NCI-H2227 (cell line): ENCODE measurements around the gene F5.

Source experiments
- DNase-seq: peaks from one replicate; lab custom pipeline; 2025; ENCODE audit not compliant: unreplicated experiment; lab: John Stamatoyannopoulos, UW

The F5 gene

DNA sequence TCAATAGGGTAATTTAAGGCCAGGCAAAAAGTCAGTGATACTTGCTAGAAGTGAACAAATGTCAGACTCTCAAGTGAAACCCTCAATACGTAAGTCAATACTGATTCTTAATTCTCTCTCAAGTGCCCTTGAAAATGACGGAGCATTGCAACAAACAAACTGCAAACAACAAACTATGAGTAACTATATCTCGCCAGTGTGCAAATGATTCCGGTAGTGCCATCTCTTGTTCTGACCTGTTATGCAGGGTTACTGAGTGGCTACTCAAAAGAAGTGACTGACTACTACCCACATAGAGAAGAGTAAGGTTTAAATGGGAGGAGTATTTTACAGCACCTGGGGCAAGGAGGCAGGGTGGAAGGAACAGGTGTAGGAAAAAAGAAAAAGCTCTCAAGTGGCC, 102.2 kb downstream of the F5 start:
- DNase-seq: no peak

GRCh38 chr1:169483500-169483966, 102.7 kb downstream of the F5 start:
- no peak for DNase-seq

DNA sequence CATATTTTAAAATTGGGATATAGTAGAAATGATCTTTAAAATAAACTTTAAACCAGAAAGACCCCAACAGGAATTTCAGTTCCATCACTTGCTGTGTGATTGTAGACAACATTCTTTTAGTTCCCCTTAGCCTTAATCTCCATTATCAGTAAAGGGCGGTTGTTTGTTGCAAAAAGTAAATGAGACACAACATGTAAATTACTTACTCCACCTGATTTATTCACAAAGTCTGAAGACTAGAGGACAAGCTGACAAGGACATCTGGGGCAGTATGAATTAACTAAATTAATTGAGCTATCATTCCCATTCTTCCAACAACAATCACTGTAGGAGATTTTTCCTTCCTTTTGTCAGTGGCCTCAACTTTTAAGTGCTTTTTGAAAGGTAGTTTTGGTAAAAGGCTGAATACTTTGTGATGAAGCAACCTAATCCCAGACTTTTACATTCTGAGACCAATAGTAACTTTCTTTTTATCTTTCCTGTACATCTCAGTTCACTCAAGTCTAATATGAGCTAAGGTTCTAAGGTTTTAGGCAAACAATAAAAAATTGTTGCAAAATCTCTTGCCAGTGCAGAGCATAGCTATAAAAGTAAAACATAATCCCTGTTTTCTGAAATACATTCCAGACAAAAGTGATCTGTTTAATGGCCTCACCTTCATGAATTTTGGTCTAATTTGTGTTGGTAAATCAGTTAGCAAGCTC, 106.8 kb downstream of the F5 start:
- no peak for DNase-seq

DNA sequence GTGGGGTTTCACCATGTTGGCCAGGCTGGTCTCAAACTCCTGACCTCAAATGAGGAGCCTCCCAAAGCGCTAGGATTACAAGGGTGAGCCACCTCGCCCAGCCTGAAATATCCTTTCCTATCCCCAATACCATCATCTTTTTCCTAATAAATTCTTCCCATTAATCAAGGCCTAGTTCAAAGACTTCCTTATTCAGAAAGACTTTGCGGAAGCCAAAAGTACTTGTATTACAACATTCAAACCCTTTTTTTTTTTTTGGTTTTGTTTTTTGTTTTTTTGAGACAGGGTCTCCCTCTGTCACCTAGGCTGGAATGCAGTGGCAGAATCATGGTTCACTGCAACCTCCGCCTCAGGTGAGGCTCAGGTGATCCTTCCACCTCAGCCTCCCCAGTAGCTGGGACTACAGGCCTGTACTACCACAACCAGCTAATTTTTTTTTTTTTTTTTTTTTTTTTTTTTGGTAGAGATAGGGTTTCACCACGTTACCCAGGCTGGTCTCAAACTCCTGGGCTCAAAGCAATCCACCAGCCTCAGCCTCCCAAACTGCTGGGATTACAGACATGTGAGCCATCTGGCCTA, 108.1 kb downstream of the F5 start:
- DNase-seq: no peak

DNA sequence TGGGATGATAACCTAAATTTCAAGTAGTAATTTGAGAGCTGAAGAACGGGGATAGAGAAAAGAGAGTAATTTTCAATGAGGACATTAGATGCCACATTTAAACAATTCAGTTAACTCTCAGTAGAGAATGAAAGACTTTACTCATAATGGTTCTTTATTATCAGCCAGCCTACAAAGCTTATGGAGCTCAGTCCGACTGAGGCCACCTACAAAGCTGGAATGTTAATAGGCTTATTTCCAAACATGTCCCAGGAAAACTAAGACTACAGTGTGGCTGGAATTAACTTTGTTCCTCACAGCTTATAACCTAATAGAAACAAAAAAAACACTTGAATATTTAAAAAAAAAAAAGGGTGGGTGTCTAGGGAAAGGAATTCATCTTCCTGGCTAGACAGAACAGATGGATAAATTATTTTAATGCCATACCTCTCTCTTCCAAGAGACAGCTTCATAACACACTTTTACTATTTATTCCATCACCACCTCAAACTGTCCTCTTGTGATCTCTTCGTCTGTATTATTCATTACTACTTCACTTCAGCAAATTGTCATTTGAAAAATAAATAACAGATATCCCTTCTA, 110.4 kb downstream of the F5 start:
- no peak for DNase-seq

DNA sequence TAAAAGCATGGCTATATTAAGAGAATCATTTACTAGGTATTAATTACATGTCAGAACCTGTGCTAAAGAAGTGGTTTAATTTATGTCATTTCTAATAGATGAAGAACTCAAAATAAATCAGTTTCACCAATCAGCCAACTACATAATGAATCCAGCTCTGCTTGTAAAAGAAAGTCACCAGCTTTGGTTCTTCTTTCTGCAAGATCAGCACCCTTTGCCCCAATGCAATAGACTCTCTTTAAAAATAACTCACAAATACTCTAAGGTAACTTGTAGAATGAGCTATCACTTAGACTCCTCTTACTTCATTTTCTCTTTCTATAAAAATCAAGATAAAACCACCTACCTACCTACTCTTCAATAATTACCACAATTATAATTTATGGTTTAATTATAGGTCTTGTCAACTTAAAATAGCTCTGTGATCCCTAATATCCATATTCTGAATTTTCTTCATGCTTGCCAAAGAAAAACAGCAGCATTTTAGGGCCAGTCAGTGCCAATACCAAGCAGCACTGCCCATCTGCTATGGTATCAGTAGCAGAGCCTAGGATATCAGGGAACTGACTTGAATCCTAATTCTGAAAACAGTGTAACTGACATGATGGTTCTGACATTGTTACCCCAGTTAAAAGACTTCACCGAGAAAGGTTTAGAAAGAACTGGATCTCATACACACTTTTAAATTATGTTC, 111.8 kb downstream of the F5 start:
- no peak for DNase-seq

DNA sequence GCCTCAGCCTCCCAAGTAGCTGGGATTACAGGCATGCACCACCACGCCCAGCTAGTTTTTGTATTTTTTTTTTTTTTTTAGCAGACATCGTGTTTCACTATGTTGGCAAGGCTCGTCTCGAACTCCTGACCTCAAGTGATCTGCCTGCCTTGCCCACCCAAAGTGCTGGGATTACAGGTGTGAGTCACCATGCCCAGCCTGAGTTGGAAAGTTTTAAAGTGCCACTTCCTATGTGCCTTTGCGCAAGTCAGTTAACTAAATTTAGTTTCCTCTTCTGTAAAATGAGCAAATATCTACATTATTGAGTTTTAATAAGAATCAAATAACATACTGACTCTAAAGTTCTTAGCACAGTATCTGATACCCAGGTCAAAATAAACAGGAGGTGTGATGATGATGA, 112.9 kb downstream of the F5 start:
- no peak for DNase-seq

DNA sequence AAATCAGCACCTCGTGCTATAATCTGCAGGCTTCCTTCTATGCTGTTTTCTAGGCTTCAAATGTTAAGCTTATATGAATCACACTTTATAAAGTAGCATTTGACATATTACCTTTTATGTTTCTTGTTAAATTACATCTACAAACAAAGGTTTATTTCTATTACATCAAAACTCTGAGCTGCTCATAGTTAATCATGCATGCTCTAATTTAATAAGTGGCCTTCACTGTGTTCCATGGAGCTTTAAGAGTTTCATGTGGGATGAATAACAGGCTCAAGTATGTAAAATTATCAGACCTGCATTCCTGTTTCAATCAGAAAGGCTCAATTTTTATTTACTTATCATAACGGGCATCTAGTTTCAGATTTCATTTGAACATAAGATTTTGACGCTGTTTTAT, 113.5 kb downstream of the F5 start:
- no peak for DNase-seq

- DNase-seq: no peak
These were observed 117.3 kb downstream of the F5 start for GRCh38 chr1:169468982-169469381.

DNA sequence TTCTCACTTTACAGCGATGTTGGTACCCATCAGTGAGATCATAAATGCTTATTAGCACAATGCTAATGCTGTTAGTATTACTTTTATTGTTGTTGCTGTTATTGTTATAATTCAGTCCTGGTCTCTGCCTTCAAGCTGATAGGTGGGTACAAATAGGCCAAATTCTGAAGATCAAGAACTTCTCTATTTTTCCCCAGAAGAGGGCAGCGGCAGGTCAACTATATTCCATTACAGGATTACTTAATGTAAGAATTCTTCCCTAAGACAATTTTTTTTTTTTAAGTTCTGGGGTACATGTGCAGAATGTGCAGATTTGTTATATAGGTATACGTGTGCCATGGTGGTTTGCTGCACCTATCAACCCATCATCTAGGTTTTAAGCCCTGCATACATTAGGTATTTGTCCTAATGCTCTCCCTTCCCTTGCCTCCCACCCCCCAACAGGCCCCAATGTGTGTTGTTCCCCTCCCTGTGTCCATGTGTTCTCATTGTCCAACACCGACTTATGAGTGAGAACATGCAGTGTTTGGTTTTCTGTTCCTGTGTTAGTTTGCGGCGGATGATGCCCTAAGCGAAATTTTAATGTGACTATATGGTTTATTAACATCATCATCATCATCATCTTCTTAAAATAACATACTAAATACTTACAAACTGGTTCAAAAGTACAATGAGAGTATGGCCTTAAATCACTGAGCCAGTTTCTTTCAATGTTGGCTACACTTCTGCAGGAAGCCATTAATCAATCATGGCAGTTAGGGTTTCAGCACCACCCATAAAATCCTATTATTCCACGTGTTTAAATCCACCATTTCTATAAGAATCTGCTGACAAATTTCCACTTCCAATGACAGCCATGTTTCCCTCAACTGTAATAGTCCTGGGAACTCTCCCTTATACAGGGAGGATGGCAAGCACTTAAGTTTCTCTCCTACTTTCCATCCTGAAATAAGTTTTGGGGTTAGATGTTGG, 119.7 kb downstream of the F5 start:
- DNase-seq: peak; percentile 10

GRCh38 chr1:169465281-169465680, 121.0 kb downstream of the F5 start:
- DNase-seq: no peak
